Activated naive CD8-positive, alpha-beta T cell (primary cell): ENCODE data around the gene NR3C1.
"Not testable (repeated sequence)": the region's sequence is repeated elsewhere in the genome, so short reads cannot be mapped to it uniquely, and the experiment has no call there.

Source experiments
- H3K27ac Mint-ChIP-seq: one replicate; pipeline ENCODE4 v1.8.0; 2021; ENCODE audit warnings: mixed read lengths
- H3K27me3 Mint-ChIP-seq: one replicate; pipeline ENCODE4 v1.8.0; 2021; ENCODE audit warnings: mixed read lengths
- H3K36me3 Mint-ChIP-seq: one replicate; pipeline ENCODE4 v1.8.0; 2021; ENCODE audit warnings: mixed read lengths
- H3K4me1 Mint-ChIP-seq: one replicate; pipeline ENCODE4 v1.8.0; 2021; ENCODE audit warnings: low read depth, mixed read lengths
- H3K4me3 Mint-ChIP-seq: one replicate; pipeline ENCODE4 v1.8.0; 2021; ENCODE audit warnings: mild to moderate bottlenecking, mixed read lengths
- H3K9me3 Mint-ChIP-seq: one replicate; pipeline ENCODE4 v1.8.0; 2021; ENCODE audit warnings: low read depth, mixed read lengths

NR3C1 gene

GRCh38 chr5:143347698-143348344, 55.7 kb downstream of the NR3C1 start:
- Mint-ChIP-seq H3K4me1 (peaks cover 28% of the 10 kb centered on the region), H3K36me3 (peaks cover 5% of the 10 kb centered on the region), H3K4me3 (no peak overlapping the region), H3K9me3 (no peaks in the 10 kb centered on the region), H3K27ac (peak overlapping the region; percentile 1), H3K27me3 (no peaks in the 10 kb centered on the region)

GRCh38 chr5:143347046-143347445, 56.4 kb downstream of the NR3C1 start:
- peaks cover 10% of the 10 kb centered on the region for H3K36me3 Mint-ChIP-seq
- no peaks in the 10 kb centered on the region for H3K27me3 Mint-ChIP-seq
- no peak overlapping the region for H3K4me3 Mint-ChIP-seq
- no peaks in the 10 kb centered on the region for H3K9me3 Mint-ChIP-seq
- H3K4me1 Mint-ChIP-seq, result peaks cover 29% of the 10 kb centered on the region
- H3K27ac Mint-ChIP-seq, result peak overlapping the region; percentile 1

GRCh38 chr5:143345671-143346440, 57.6 kb downstream of the NR3C1 start:
- Mint-ChIP-seq H3K27ac (peak overlapping the region; percentile 6), H3K27me3 (no peaks in the 10 kb centered on the region), H3K4me3 (no peak overlapping the region), H3K9me3 (no peaks in the 10 kb centered on the region), H3K4me1 (peaks cover 34% of the 10 kb centered on the region), H3K36me3 (peaks cover 14% of the 10 kb centered on the region)

GRCh38 chr5:143343042-143343441, 60.4 kb downstream of the NR3C1 start:
- Mint-ChIP-seq H3K36me3 (peaks cover 14% of the 10 kb centered on the region), H3K27ac (peak overlapping the region; percentile 89), H3K4me3 (no peak overlapping the region), H3K27me3 (no peaks in the 10 kb centered on the region), H3K9me3 (no peaks in the 10 kb centered on the region), H3K4me1 (peaks cover 50% of the 10 kb centered on the region)

- H3K27me3 Mint-ChIP-seq, result no peaks in the 10 kb centered on the region
- no peaks in the 10 kb centered on the region for H3K9me3 Mint-ChIP-seq
- H3K4me3 Mint-ChIP-seq, result no peak overlapping the region
- H3K27ac Mint-ChIP-seq, result peak overlapping the region; percentile 89
- H3K36me3 Mint-ChIP-seq, result peaks cover 14% of the 10 kb centered on the region
- peaks cover 50% of the 10 kb centered on the region for H3K4me1 Mint-ChIP-seq
These were observed 60.9 kb downstream of the NR3C1 start for GRCh38 chr5:143342607-143343006.

GRCh38 chr5:143341807-143342570, 61.5 kb downstream of the NR3C1 start:
- peaks cover 14% of the 10 kb centered on the region for H3K36me3 Mint-ChIP-seq
- H3K4me1 Mint-ChIP-seq, result peaks cover 51% of the 10 kb centered on the region
- no peak overlapping the region for H3K4me3 Mint-ChIP-seq
- peak overlapping the region; percentile 89 for H3K27ac Mint-ChIP-seq
- no peaks in the 10 kb centered on the region for H3K9me3 Mint-ChIP-seq
- no peaks in the 10 kb centered on the region for H3K27me3 Mint-ChIP-seq

GRCh38 chr5:143340891-143341685, 62.4 kb downstream of the NR3C1 start:
- H3K4me3 Mint-ChIP-seq, result no peak overlapping the region
- H3K27ac Mint-ChIP-seq, result peak overlapping the region; percentile 76
- H3K27me3 Mint-ChIP-seq, result no peaks in the 10 kb centered on the region
- peaks cover 51% of the 10 kb centered on the region for H3K4me1 Mint-ChIP-seq
- peaks cover 16% of the 10 kb centered on the region for H3K36me3 Mint-ChIP-seq
- no peaks in the 10 kb centered on the region for H3K9me3 Mint-ChIP-seq

- H3K27me3 Mint-ChIP-seq, result no peaks in the 10 kb centered on the region
- H3K36me3 Mint-ChIP-seq, result peaks cover 16% of the 10 kb centered on the region
- H3K4me1 Mint-ChIP-seq, result peaks cover 48% of the 10 kb centered on the region
- no peak overlapping the region for H3K4me3 Mint-ChIP-seq
- peak overlapping the region; percentile 62 for H3K27ac Mint-ChIP-seq
- no peaks in the 10 kb centered on the region for H3K9me3 Mint-ChIP-seq
These were observed 64.7 kb downstream of the NR3C1 start for GRCh38 chr5:143338658-143339366.

- Mint-ChIP-seq H3K4me3 (no peak overlapping the region), H3K27ac (no peak overlapping the region), H3K9me3 (no peaks in the 10 kb centered on the region), H3K4me1 (peaks cover 41% of the 10 kb centered on the region), H3K36me3 (peaks cover 13% of the 10 kb centered on the region), H3K27me3 (no peaks in the 10 kb centered on the region)
These were observed 65.5 kb downstream of the NR3C1 start for GRCh38 chr5:143337946-143338345.

GRCh38 chr5:143336485-143336884, 67.0 kb downstream of the NR3C1 start:
- H3K36me3 Mint-ChIP-seq, result peaks cover 8% of the 10 kb centered on the region
- H3K4me3 Mint-ChIP-seq, result no peak overlapping the region
- H3K9me3 Mint-ChIP-seq, result no peaks in the 10 kb centered on the region
- H3K4me1 Mint-ChIP-seq, result peaks cover 37% of the 10 kb centered on the region
- no peak overlapping the region for H3K27ac Mint-ChIP-seq
- no peaks in the 10 kb centered on the region for H3K27me3 Mint-ChIP-seq

GRCh38 chr5:143334903-143335302, 68.6 kb downstream of the NR3C1 start:
- H3K27ac Mint-ChIP-seq, result no peak overlapping the region
- no peaks in the 10 kb centered on the region for H3K9me3 Mint-ChIP-seq
- H3K4me3 Mint-ChIP-seq, result no peak overlapping the region
- no peaks in the 10 kb centered on the region for H3K27me3 Mint-ChIP-seq
- H3K36me3 Mint-ChIP-seq, result peaks cover 12% of the 10 kb centered on the region
- H3K4me1 Mint-ChIP-seq, result peaks cover 35% of the 10 kb centered on the region

GRCh38 chr5:143334380-143334779, 69.1 kb downstream of the NR3C1 start:
- not testable (repeated sequence) for H3K4me3 Mint-ChIP-seq, H3K9me3 Mint-ChIP-seq, H3K27ac Mint-ChIP-seq, H3K27me3 Mint-ChIP-seq
- H3K36me3 Mint-ChIP-seq, result peaks cover 12% of the 10 kb centered on the region
- peaks cover 35% of the 10 kb centered on the region for H3K4me1 Mint-ChIP-seq

GRCh38 chr5:143331956-143332355, 71.5 kb downstream of the NR3C1 start:
- Mint-ChIP-seq H3K4me1 (peaks cover 41% of the 10 kb centered on the region), H3K9me3 (peaks cover 6% of the 10 kb centered on the region), H3K27ac (no peak overlapping the region), H3K36me3 (peaks cover 23% of the 10 kb centered on the region), H3K4me3 (no peak overlapping the region), H3K27me3 (no peaks in the 10 kb centered on the region)

GRCh38 chr5:143329843-143330242, 73.6 kb downstream of the NR3C1 start:
- no peak overlapping the region for H3K4me3 Mint-ChIP-seq
- H3K36me3 Mint-ChIP-seq, result peaks cover 22% of the 10 kb centered on the region
- H3K27me3 Mint-ChIP-seq, result no peaks in the 10 kb centered on the region
- H3K9me3 Mint-ChIP-seq, result peaks cover 6% of the 10 kb centered on the region
- no peak overlapping the region for H3K27ac Mint-ChIP-seq
- peaks cover 46% of the 10 kb centered on the region for H3K4me1 Mint-ChIP-seq
